HuH-7 (cell line): ENCODE results near the gene ADARB2.
"Not testable (repeated sequence)": the region's sequence is repeated elsewhere in the genome, so short reads cannot be mapped to it uniquely, and the experiment has no call there.

Experiments
- DNase-seq: peaks from one replicate; pipeline ENCODE4 v3.0.0; 2011; ENCODE audit warnings: low spot score

Gene ADARB2

GRCh38 chr10:1465418-1465911 is 271.9 kb downstream of the ADARB2 start:
- DNase-seq = no peak

- DNase-seq = no peak
Observed at GRCh38 chr10:1464881-1465417, 272.4 kb downstream of the ADARB2 start.

GRCh38 chr10:1463971-1464370 is 273.4 kb downstream of the ADARB2 start:
- DNase-seq = not testable (repeated sequence)

GRCh38 chr10:1462994-1463633 is 274.2 kb downstream of the ADARB2 start:
- DNase-seq = no peak

- DNase-seq = no peak
Observed at GRCh38 chr10:1462521-1462920, 274.8 kb downstream of the ADARB2 start.

GRCh38 chr10:1462032-1462431 is 275.3 kb downstream of the ADARB2 start:
- no peak for DNase-seq

GRCh38 chr10:1461016-1461415 is 276.3 kb downstream of the ADARB2 start:
- no peak for DNase-seq

- DNase-seq = not testable (repeated sequence)
Observed at GRCh38 chr10:1459664-1460063, 277.7 kb downstream of the ADARB2 start.

- no peak for DNase-seq
Observed at GRCh38 chr10:1454951-1455350, 282.4 kb downstream of the ADARB2 start.

- DNase-seq = no peak
Observed at GRCh38 chr10:1454428-1454827, 282.9 kb downstream of the ADARB2 start.

GRCh38 chr10:1452777-1453176 is 284.5 kb downstream of the ADARB2 start:
- DNase-seq = no peak

- DNase-seq = no peak
Observed at GRCh38 chr10:1451941-1452340, 285.4 kb downstream of the ADARB2 start.

- DNase-seq = no peak
Observed at GRCh38 chr10:1451362-1451888, 285.9 kb downstream of the ADARB2 start.

- DNase-seq = no peak
Observed at GRCh38 chr10:1449572-1450205, 287.6 kb downstream of the ADARB2 start.

GRCh38 chr10:1449021-1449420 is 288.3 kb downstream of the ADARB2 start:
- DNase-seq = no peak

GRCh38 chr10:1448252-1448930 is 288.9 kb downstream of the ADARB2 start:
- DNase-seq = no peak

GRCh38 chr10:1444826-1445225 is 292.5 kb downstream of the ADARB2 start:
- DNase-seq = no peak

GRCh38 chr10:1440897-1441296 is 296.4 kb downstream of the ADARB2 start:
- DNase-seq = no peak

GRCh38 chr10:1434912-1435692 is 302.2 kb downstream of the ADARB2 start:
- DNase-seq = no peak

GRCh38 chr10:1434202-1434601 is 303.1 kb downstream of the ADARB2 start:
- DNase-seq = no peak

GRCh38 chr10:1432161-1432560 is 305.2 kb downstream of the ADARB2 start:
- no peak for DNase-seq

GRCh38 chr10:1431229-1431628 is 306.1 kb downstream of the ADARB2 start:
- no peak for DNase-seq
